Fibroblast of lung (primary cell): ENCODE measurements around the gene TMEM163.

Experiments used
- CTCF ChIP-seq, 2 donors: IDR thresholded peaks in 1 of 2; conservative IDR thresholded peaks in 1 of 2; 1 replicate in 1 of 2; 2 replicates in 1 of 2; pipeline ENCODE4 v1.5.1; 2011 to 2012; ENCODE audit warnings: low read length in 2 of 2, control low read depth in 1 of 2, inconsistent platforms in 1 of 2, low read depth in 1 of 2, mild to moderate bottlenecking in 1 of 2
- EZH2 ChIP-seq: IDR thresholded peaks from 2 replicates; pipeline ENCODE4 v1.5.1; 2012; ENCODE audit warnings: low read length, control low read depth, mild to moderate bottlenecking; ENCODE audit errors: missing control alignments

GRCh38 chr2:134682726-134683125 lies 36.1 kb downstream of the TMEM163 start:
- TF ChIP-seq CTCF (conservative IDR thresholded peaks at IDR 0.05 in 1 of 2, IDR thresholded peaks at IDR 0.05 in 1 of 2; ENCODE audit: low read depth in 1 of 2, low read length in 2 of 2) (no peak), EZH2 (no peak)
